Activated CD4-positive, alpha-beta memory T cell treated with anti-CD3 and anti-CD28 coated beads for 36 hours (primary cell): ENCODE results near the gene ASIP. TPM values are rescaled to one million over a fixed set of nuclear protein-coding genes. Genes with fewer than 3 reads are reported as not detected.
"Not testable (repeated sequence)": the region's sequence is repeated elsewhere in the genome, so short reads cannot be mapped to it uniquely, and the experiment has no call there.

Experiments used
- CTCF ChIA-PET: fragments of 350-600 bp; sonication (Branson Sonifier 250); formaldehyde crosslinking; loops from one replicate; lab custom pipeline; 2021; ENCODE audit warnings: antibody characterized with exemption, inconsistent platforms; lab: Charles Lee
- POLR2A ChIA-PET: fragments of 350-600 bp; sonication (Branson Sonifier 250); formaldehyde crosslinking; loops from one replicate; lab custom pipeline; 2021; ENCODE audit warnings: antibody characterized with exemption; lab: Charles Lee
- DNase-seq: peaks from one replicate; pipeline ENCODE4 v3.0.0-alpha.2; 2020
- H3K27ac Mint-ChIP-seq: one replicate; pipeline ENCODE4 v1.8.0; 2021; ENCODE audit warnings: mixed read lengths
- H3K27me3 Mint-ChIP-seq: one replicate; pipeline ENCODE4 v1.8.0; 2021; ENCODE audit warnings: mixed read lengths
- H3K36me3 Mint-ChIP-seq: one replicate; pipeline ENCODE4 v1.8.0; 2021; ENCODE audit warnings: mixed read lengths
- H3K4me1 Mint-ChIP-seq: one replicate; pipeline ENCODE4 v1.8.0; 2021; ENCODE audit warnings: low read depth, mixed read lengths
- H3K4me3 Mint-ChIP-seq: one replicate; pipeline ENCODE4 v1.8.0; 2021; ENCODE audit warnings: mild to moderate bottlenecking, mixed read lengths
- H3K9me3 Mint-ChIP-seq: one replicate; pipeline ENCODE4 v1.8.0; 2021; ENCODE audit warnings: mixed read lengths
- intact Hi-C: fragments of 100-400 bp; cut with micrococcal nuclease; formaldehyde crosslinking; loops from one replicate; pipeline ENCODE4 v1.15.1; 2023
- total RNA-seq, 2 experiments: library from RNA; stranded (reverse); gene quantifications; one replicate each; pipeline ENCODE4 v1.2.3, GENCODE V29; 2021

The ASIP gene
- total RNA-seq, 2 experiments from 2014 or later = not detected

DNA sequence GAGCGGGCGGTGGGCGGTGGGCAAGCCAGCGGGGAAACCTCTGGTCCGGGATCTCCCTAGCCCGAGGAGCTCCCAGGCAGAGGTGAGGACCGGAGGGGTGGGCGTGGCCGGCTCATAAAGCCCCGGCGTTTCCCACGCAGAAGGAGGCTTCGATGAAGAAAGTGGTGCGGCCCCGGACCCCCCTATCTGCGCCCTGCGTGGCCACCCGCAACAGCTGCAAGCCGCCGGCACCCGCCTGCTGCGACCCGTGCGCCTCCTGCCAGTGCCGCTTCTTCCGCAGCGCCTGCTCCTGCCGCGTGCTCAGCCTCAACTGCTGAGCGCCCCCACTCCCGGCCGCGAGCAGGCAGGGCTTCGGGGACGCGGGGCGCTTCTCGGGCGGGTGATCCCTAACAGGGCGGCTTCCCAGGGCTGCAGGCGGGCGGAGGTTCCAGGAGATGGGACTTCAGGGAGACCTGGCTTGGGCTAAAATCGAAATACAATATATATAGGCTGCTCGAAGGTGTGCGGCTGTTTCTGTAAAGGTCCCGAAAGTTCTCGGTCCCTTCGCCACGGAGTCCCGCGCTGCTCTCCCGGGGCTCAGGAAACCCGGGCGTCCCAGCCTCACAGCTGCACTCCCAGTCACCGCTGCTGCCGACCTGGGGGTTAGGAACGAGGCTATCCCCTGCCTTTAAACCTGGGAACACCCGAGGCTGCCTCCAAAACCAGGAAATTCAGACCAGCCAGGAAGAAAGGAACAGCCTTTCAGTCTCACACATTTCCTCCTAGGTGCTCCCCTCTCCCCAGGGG lies 27.8 kb downstream of the ASIP start:
- intact Hi-C loops = no loop called here
- H3K4me3 Mint-ChIP-seq = no peak overlapping the region
- peaks cover 14% of the 10 kb centered on the region for H3K4me1 Mint-ChIP-seq
- DNase-seq = peak; percentile 25
- H3K27me3 Mint-ChIP-seq = peaks cover 5% of the 10 kb centered on the region
- H3K27ac Mint-ChIP-seq = no peak overlapping the region
- H3K36me3 Mint-ChIP-seq = peaks cover 18% of the 10 kb centered on the region
- CTCF ChIA-PET = interaction anchor here (0.6 to 0.8 kb wide), 2 partner anchors 79 to 841 kb away, joined by 3 to 4 read pairs; no protein-coding TSS in a partner anchor
- H3K9me3 Mint-ChIP-seq = no peaks in the 10 kb centered on the region
- POLR2A ChIA-PET = no interaction called here

DNA sequence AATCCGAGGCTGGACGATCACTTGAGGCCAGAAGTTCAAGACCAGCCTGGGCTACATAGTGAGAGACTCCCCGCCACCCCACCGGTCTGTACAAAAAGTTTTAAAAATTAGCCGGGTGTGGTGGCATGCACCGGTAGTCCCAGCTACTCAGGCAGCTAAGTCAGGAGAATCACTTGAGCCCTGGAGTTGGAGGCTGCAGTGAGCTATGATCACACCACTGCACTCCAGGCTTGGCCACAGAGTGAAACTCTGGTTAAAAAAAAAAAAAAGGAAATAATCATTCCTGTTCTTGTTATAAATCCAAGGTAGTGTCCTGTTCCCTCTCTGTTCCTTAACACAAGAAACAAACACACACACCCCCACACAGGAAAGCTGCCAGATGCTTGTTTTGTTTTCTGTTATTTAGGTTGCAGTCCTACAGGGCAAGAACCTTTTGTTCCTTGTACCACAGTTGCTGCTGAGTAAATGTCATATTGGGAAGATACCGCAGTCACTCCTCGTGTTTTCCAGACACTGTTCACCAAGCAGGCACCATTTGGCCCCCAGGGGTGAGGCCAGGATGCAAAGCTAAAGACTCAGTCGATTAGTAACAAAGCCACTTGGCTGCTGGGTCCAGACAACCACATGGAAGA lies 28.9 kb downstream of the ASIP start:
- no peaks in the 10 kb centered on the region for H3K9me3 Mint-ChIP-seq
- peaks cover 22% of the 10 kb centered on the region for H3K36me3 Mint-ChIP-seq
- peaks cover 14% of the 10 kb centered on the region for H3K4me1 Mint-ChIP-seq
- no peak overlapping the region for H3K4me3 Mint-ChIP-seq
- ChIA-PET POLR2A (interaction anchor here (0.6 kb wide), 1 partner anchor 33 kb away, joined by 3 read pairs; the partner anchor contains the start of gene AHCY), CTCF (interaction anchor here (0.6 to 1.0 kb wide), 2 partner anchors 15 to 842 kb away, joined by 3 to 4 read pairs; no protein-coding TSS in a partner anchor)
- DNase-seq = no peak
- H3K27me3 Mint-ChIP-seq = peaks cover 5% of the 10 kb centered on the region
- intact Hi-C loops = no loop called here
- no peak overlapping the region for H3K27ac Mint-ChIP-seq

DNA sequence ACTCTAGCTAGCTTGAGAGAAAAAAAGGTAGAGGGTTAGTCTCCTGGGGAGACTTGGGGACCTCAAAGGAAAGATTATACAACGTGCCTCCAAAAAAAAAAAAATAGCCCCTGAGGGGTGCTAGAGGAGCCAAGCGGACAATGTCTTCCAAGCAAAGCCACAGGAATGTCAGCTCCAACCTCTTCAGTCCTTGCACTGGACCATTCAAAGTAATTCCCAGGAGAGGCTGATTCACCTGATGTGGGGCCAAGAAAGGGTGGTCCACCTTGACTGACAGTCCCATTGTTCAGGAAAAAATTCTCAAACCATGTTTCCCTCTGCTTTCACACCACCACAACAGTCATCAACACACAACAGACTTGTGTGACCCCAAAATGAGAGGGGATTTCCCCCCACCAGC lies 30.7 kb downstream of the ASIP start:
- H3K36me3 Mint-ChIP-seq = peaks cover 31% of the 10 kb centered on the region
- no peak overlapping the region for H3K27ac Mint-ChIP-seq
- intact Hi-C loops = no loop called here
- ChIA-PET POLR2A (no interaction called here), CTCF (no interaction called here)
- peaks cover 5% of the 10 kb centered on the region for H3K27me3 Mint-ChIP-seq
- H3K9me3 Mint-ChIP-seq = no peaks in the 10 kb centered on the region
- DNase-seq = no peak
- H3K4me1 Mint-ChIP-seq = peaks cover 14% of the 10 kb centered on the region
- no peak overlapping the region for H3K4me3 Mint-ChIP-seq

DNA sequence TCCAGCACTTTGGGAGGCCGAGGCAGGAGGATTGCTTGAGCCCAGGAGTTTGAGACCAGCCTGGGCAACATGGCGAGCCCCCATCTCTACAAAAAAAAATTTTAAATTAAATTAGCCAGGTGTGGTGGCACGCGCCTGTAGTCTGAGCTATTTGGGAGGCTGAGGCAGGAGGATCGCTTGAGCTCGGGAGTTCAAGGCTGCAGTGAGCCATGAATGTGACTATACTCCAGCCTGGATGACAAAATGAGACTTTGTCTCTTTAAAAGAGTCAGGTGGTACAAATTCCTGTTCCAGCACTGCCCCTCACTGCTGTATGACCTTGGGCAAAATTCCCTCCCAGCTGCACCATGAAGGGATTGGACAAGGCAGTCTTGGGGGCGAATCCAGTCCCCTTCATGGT lies 33.5 kb downstream of the ASIP start:
- no peak overlapping the region for H3K4me3 Mint-ChIP-seq
- H3K27ac Mint-ChIP-seq = no peak overlapping the region
- H3K36me3 Mint-ChIP-seq = peaks cover 42% of the 10 kb centered on the region
- no peak for DNase-seq
- H3K4me1 Mint-ChIP-seq = peaks cover 8% of the 10 kb centered on the region
- ChIA-PET POLR2A (no interaction called here), CTCF (no interaction called here)
- H3K27me3 Mint-ChIP-seq = no peaks in the 10 kb centered on the region
- no peaks in the 10 kb centered on the region for H3K9me3 Mint-ChIP-seq
- intact Hi-C loops = no loop called here

DNA sequence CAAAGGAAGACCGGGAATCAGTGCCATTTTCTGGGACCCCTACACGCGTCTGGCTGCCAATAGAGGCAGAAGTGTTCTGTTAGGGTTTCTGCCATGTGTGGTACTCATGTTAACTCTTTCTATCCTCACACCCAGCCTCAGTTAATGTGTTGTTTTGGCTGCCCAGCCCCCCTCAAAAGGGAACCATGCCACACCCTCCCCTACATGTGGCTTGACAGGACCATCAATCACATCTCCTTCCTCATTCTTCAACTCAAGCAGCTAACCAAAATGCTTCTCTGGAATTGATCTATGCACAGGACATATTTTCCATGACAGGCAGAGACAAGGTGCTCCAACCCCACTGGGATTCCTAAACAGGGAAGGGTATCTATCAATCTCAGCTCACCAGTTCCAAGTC lies 40.0 kb downstream of the ASIP start:
- CTCF ChIA-PET = no interaction called here
- peaks cover 40% of the 10 kb centered on the region for H3K36me3 Mint-ChIP-seq
- intact Hi-C loops = no loop called here

DNA sequence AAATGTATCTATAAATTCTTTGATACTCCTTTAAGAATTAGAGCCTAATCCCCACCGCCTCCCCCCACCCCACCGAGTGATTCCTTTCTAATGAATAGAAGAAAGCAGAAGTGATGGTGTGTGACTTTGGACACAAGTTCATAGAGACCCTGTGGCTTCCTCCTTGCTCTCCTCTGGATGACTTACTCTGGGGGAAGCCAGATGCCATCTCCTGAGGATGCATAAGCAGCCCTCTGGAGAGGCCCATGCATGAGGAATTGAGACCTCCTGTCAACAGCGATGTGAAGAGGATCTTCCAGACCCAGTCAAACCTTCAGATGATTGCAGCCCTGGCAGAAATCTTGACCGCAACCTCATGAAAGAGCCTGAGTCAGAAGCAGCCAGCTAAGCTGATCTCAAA lies 40.8 kb downstream of the ASIP start:
- no peak for DNase-seq
- CTCF ChIA-PET = no interaction called here
- POLR2A ChIA-PET = interaction anchor here (0.6 kb wide), 1 partner anchor 182 kb away, joined by 3 read pairs; no protein-coding TSS in a partner anchor
- intact Hi-C loops = no loop called here
- Mint-ChIP-seq H3K27me3 (no peaks in the 10 kb centered on the region), H3K27ac (no peak overlapping the region), H3K4me1 (no peaks in the 10 kb centered on the region), H3K4me3 (no peak overlapping the region), H3K36me3 (peaks cover 43% of the 10 kb centered on the region), H3K9me3 (no peaks in the 10 kb centered on the region)

More for the DNA sequence above, 40.0 kb downstream of the ASIP start:
- Mint-ChIP-seq H3K4me1 (no peaks in the 10 kb centered on the region), H3K4me3 (no peak overlapping the region), H3K9me3 (no peaks in the 10 kb centered on the region), H3K27me3 (no peaks in the 10 kb centered on the region), H3K27ac (no peak overlapping the region)
- DNase-seq = no peak
- POLR2A ChIA-PET = no interaction called here

DNA sequence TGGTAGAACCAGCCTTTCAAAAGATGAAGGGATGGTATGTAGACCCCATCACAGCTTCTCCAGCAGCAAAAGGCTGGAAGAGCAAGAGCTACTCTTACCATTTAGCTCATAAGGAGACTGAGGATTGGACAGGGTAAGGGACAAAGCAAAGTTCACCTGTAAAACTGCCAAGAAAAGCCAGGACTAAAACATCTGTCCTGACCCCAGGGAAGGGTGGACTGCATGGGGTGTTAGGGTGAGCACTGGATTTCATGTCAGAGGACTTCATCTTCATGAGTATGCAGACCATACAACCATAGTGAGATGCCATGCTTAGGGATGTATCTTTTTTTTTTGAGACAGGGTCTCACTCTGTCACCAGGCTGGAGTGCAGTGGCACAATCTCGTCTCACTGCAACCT lies 42.6 kb downstream of the ASIP start:
- no peaks in the 10 kb centered on the region for H3K27me3 Mint-ChIP-seq
- no peak overlapping the region for H3K27ac Mint-ChIP-seq
- intact Hi-C loops = no loop called here
- H3K36me3 Mint-ChIP-seq = peaks cover 40% of the 10 kb centered on the region
- no peaks in the 10 kb centered on the region for H3K4me1 Mint-ChIP-seq
- H3K9me3 Mint-ChIP-seq = no peaks in the 10 kb centered on the region
- ChIA-PET POLR2A (no interaction called here), CTCF (interaction anchor here (0.6 kb wide), 1 partner anchor 41 kb away, joined by 3 read pairs; no protein-coding TSS in a partner anchor)
- no peak for DNase-seq
- no peak overlapping the region for H3K4me3 Mint-ChIP-seq

DNA sequence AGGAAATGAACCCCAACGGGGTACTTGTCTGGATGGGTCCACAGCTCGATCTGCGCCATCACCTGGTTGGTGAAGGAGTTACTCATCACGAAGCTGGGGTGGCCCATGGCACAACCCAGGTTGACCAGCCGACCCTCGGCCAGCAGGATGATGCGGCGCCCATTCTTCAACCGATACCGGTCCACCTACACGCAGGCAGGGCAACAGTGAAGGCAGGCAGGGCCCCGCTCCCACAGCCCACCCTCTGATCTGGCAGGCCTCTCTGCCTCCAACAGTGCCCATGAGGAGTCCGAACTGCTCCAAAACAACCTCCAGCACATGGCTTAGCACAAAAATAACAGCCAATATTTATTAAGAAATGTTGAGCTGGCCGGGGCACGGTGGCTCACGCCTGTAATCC lies 44.2 kb downstream of the ASIP start:
- DNase-seq = no peak
- intact Hi-C loops = no loop called here
- Mint-ChIP-seq H3K4me1 (no peaks in the 10 kb centered on the region), H3K27me3 (no peaks in the 10 kb centered on the region), H3K9me3 (no peaks in the 10 kb centered on the region), H3K36me3 (peaks cover 37% of the 10 kb centered on the region), H3K4me3 (no peak overlapping the region), H3K27ac (no peak overlapping the region)
- CTCF ChIA-PET = no interaction called here
- POLR2A ChIA-PET = no interaction called here

DNA sequence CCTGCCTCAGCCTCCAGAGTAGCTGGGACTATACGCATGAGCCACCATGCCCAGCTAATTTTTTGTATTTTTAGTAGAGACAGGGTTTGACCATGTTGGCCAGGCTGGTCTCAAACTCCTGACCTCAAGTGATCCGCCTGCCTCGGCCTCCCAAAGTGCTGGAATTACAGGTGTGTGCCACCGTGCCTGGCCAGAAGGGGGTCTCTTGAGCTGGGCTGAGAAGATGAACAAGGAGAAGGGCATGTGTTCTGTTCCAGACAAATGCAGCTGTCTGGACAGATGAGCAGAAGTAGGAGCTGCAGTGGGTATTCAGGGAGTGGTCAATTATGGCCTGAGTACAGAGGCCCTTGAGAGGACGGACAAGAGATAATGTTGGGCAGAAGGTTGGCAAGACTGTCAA lies 46.3 kb downstream of the ASIP start:
- CTCF ChIA-PET = interaction anchor here (0.6 to 1.2 kb wide), 3 partner anchors 100 to 509 kb away, joined by 3 to 4 read pairs (median 3); no protein-coding TSS in a partner anchor
- POLR2A ChIA-PET = interaction anchor here (0.7 kb wide), 1 partner anchor 33 kb away, joined by 3 read pairs; no protein-coding TSS in a partner anchor
- H3K4me3 Mint-ChIP-seq, H3K27me3 Mint-ChIP-seq, DNase-seq, H3K4me1 Mint-ChIP-seq, intact Hi-C loops, H3K27ac Mint-ChIP-seq, H3K9me3 Mint-ChIP-seq: not testable (repeated sequence)
- H3K36me3 Mint-ChIP-seq = peaks cover 46% of the 10 kb centered on the region

DNA sequence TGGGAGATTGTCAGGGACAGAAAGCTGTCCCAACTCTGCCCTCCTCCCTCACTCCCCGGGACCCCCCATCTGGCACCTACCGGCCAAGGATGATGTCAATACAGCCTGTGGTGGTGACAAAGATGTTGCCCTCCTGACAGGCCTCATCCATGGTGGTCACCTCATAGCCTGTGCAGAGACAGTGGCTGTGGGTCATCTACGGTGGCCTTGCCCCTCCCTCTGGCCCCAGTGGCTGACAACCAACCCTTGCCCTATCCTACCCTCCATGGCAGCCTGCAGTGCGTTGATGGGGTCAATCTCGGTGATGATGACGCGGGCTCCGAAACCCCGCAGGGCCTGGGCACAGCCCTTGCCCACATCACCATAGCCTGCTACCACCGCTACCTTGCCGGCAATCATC lies 49.2 kb downstream of the ASIP start:
- DNase-seq = no peak
- ChIA-PET POLR2A (no interaction called here), CTCF (no interaction called here)
- Mint-ChIP-seq H3K27ac (no peak overlapping the region), H3K36me3 (peaks cover 51% of the 10 kb centered on the region), H3K4me1 (no peaks in the 10 kb centered on the region), H3K27me3 (no peaks in the 10 kb centered on the region), H3K9me3 (no peaks in the 10 kb centered on the region), H3K4me3 (no peak overlapping the region)
- intact Hi-C loops = no loop called here

DNA sequence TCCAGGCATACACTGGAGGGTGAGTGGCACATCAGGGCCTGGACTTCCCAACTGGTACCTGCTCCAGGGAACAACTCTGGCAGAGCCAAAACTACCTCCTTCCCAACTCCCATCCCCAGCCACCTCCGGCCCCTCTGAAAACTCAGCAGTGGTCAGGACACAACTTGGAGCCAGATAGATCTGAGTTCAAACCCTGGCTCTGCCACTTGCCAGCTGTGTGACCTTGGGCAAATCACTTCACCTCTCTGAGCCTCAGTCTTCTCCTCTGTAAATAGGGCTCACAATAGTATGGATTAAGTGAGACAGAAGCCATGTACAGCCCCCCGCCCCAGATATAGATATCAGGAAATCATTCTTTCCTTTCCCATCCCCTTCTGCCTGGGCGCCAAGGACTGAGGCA lies 51.3 kb downstream of the ASIP start:
- DNase-seq = no peak
- no peaks in the 10 kb centered on the region for H3K4me1 Mint-ChIP-seq
- H3K36me3 Mint-ChIP-seq = peaks cover 44% of the 10 kb centered on the region
- ChIA-PET POLR2A (no interaction called here), CTCF (no interaction called here)
- H3K27me3 Mint-ChIP-seq = no peaks in the 10 kb centered on the region
- intact Hi-C loops = no loop called here
- H3K9me3 Mint-ChIP-seq = no peaks in the 10 kb centered on the region
- H3K27ac Mint-ChIP-seq = no peak overlapping the region
- no peak overlapping the region for H3K4me3 Mint-ChIP-seq

DNA sequence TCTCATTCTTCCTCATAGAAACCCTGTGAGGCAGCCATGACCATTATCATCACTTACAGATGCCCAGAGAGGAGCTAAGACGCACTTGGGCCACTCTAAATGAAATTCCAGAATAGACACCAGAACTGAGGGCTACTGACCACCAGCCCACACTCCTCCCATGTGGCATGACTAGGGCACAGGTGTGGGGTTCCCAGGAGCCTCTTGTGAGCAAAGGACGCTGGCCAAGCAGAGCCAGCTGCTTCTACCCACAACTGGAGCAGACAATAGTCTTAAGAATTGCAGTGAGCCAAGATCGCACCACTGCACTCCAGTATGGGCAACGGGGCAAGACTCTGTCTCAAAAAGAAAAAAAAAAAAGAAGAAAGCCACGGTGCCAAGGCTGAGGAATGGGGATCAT lies 51.9 kb downstream of the ASIP start:
- ChIA-PET POLR2A (no interaction called here), CTCF (no interaction called here)
- Mint-ChIP-seq H3K4me3 (no peak overlapping the region), H3K36me3 (peaks cover 42% of the 10 kb centered on the region), H3K27ac (no peak overlapping the region), H3K4me1 (no peaks in the 10 kb centered on the region), H3K9me3 (no peaks in the 10 kb centered on the region), H3K27me3 (no peaks in the 10 kb centered on the region)
- DNase-seq = no peak
- intact Hi-C loops = no loop called here
